ENCODE results near the gene TMEM92.

DNA sequence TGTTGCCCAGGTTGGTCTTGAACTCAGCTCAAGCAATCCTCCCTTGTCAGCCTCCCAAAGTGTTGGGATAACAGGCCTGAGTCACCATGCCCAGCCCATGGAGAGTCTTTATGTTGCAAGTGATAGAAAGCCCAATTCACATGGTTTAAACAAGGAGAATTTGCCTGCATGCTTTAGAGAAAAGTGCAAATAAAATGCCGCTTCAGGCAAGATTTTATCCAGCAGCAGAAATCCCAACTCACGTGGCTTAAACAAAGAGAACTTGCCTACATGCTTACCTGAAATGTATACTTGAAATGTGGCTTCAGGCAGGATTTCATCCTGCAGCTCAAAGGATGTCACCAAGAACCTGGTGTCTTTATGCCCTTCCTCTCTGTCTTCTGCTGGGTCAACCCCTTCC is 42.9 kb downstream of the TMEM92 start:
- TF ChIP-seq, protein P1, sequence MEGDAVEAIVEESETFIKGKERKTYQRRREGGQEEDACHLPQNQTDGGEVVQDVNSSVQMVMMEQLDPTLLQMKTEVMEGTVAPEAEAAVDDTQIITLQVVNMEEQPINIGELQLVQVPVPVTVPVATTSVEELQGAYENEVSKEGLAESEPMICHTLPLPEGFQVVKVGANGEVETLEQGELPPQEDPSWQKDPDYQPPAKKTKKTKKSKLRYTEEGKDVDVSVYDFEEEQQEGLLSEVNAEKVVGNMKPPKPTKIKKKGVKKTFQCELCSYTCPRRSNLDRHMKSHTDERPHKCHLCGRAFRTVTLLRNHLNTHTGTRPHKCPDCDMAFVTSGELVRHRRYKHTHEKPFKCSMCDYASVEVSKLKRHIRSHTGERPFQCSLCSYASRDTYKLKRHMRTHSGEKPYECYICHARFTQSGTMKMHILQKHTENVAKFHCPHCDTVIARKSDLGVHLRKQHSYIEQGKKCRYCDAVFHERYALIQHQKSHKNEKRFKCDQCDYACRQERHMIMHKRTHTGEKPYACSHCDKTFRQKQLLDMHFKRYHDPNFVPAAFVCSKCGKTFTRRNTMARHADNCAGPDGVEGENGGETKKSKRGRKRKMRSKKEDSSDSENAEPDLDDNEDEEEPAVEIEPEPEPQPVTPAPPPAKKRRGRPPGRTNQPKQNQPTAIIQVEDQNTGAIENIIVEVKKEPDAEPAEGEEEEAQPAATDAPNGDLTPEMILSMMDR (IDR thresholded peaks at IDR 0.05 in 2 of 3, conservative IDR thresholded peaks at IDR 0.05 in 1 of 3; ENCODE audit: borderline replicate concordance in 1 of 3, insufficient read depth in 1 of 3, low read depth in 2 of 3, low read length in 2 of 3): no peak
- TF ChIP-seq, protein P2, sequence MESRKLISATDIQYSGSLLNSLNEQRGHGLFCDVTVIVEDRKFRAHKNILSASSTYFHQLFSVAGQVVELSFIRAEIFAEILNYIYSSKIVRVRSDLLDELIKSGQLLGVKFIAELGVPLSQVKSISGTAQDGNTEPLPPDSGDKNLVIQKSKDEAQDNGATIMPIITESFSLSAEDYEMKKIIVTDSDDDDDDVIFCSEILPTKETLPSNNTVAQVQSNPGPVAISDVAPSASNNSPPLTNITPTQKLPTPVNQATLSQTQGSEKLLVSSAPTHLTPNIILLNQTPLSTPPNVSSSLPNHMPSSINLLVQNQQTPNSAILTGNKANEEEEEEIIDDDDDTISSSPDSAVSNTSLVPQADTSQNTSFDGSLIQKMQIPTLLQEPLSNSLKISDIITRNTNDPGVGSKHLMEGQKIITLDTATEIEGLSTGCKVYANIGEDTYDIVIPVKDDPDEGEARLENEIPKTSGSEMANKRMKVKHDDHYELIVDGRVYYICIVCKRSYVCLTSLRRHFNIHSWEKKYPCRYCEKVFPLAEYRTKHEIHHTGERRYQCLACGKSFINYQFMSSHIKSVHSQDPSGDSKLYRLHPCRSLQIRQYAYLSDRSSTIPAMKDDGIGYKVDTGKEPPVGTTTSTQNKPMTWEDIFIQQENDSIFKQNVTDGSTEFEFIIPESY (IDR thresholded peaks at IDR 0.05; ENCODE audit: extremely low read depth, insufficient replicate concordance, low read length): no peak
- TF ChIP-seq ZNF274 (IDR thresholded peaks at IDR 0.05; ENCODE audit: low read depth, low read length): no peak
- TF ChIP-seq, protein P3, sequence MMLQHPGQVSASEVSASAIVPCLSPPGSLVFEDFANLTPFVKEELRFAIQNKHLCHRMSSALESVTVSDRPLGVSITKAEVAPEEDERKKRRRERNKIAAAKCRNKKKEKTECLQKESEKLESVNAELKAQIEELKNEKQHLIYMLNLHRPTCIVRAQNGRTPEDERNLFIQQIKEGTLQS (IDR thresholded peaks at IDR 0.05): no peak
